Mesendoderm (in vitro differentiated cells): ENCODE results near the gene USP17L17. TPM values are rescaled to one million over a fixed set of nuclear protein-coding genes. Genes with fewer than 3 reads are reported as not detected.
"Not testable (repeated sequence)": the region's sequence is repeated elsewhere in the genome, so short reads cannot be mapped to it uniquely, and the experiment has no call there.

ENCODE experiments used
- DNase-seq: peaks from one replicate; pipeline ENCODE4 v3.0.0; 2013
- H2AK5ac ChIP-seq: 2 replicates; pipeline ENCODE4 v1.6.1; 2013; ENCODE audit warnings: low read length, inconsistent platforms
- H2BK120ac ChIP-seq: 2 replicates; pipeline ENCODE4 v1.6.1; 2013; ENCODE audit warnings: low read depth, mild to moderate bottlenecking, low read length, moderate library complexity, mixed read lengths
- H2BK15ac ChIP-seq: replicated peaks from 2 replicates; pipeline ENCODE4 v1.6.1; 2013; ENCODE audit warnings: low read depth, mild to moderate bottlenecking, moderate library complexity
- H2BK5ac ChIP-seq: 2 replicates; pipeline ENCODE4 v1.6.1; 2013; ENCODE audit warnings: low read length, inconsistent platforms
- H3K18ac ChIP-seq: 2 replicates; pipeline ENCODE4 v1.6.1; 2013; ENCODE audit warnings: mild to moderate bottlenecking, low read length, mixed read lengths
- H3K23ac ChIP-seq: one replicate; pipeline ENCODE4 v1.6.1; 2013; ENCODE audit warnings: low read length
- H3K27ac ChIP-seq: 2 replicates; pipeline ENCODE4 v1.5.1; 2013; ENCODE audit warnings: low read depth, mild to moderate bottlenecking, inconsistent platforms, low read length, moderate library complexity
- H3K27me3 ChIP-seq: 2 replicates; pipeline ENCODE4 v1.6.1; 2013; ENCODE audit warnings: low read length, control low read depth, mild to moderate bottlenecking, inconsistent platforms; ENCODE audit not compliant: insufficient read depth, poor library complexity
- H3K36me3 ChIP-seq: 2 replicates; pipeline ENCODE4 v1.6.1; 2013; ENCODE audit warnings: low read length, inconsistent platforms; ENCODE audit not compliant: control insufficient read depth, insufficient read depth
- H3K4ac ChIP-seq: one replicate; pipeline ENCODE4 v1.6.1; 2013; ENCODE audit warnings: low read depth, mild to moderate bottlenecking, low read length, moderate library complexity
- H3K4me1 ChIP-seq: 2 replicates; pipeline ENCODE4 v1.6.1; 2013; ENCODE audit warnings: low read depth, low read length, inconsistent platforms; ENCODE audit not compliant: control insufficient read depth
- H3K4me2 ChIP-seq: 2 replicates; pipeline ENCODE4 v1.6.1; 2013; ENCODE audit warnings: low read length
- H3K4me3 ChIP-seq: 2 replicates; pipeline ENCODE4 v1.5.1; 2013; ENCODE audit warnings: mild to moderate bottlenecking, low read length
- H3K56ac ChIP-seq: one replicate; pipeline ENCODE4 v1.6.1; 2013; ENCODE audit warnings: low read length
- H3K79me1 ChIP-seq: 2 replicates; pipeline ENCODE4 v1.6.1; 2013; ENCODE audit warnings: low read length, inconsistent platforms
- H3K79me2 ChIP-seq: 2 replicates; pipeline ENCODE4 v1.6.1; 2013; ENCODE audit warnings: mild to moderate bottlenecking, low read length; ENCODE audit not compliant: control insufficient read depth, insufficient read depth
- H3K9ac ChIP-seq: 2 replicates; pipeline ENCODE4 v1.6.1; 2013; ENCODE audit warnings: low read length, inconsistent platforms
- H4K5ac ChIP-seq: one replicate; pipeline ENCODE4 v1.6.1; 2013; ENCODE audit warnings: low read length
- H4K8ac ChIP-seq: one replicate; pipeline ENCODE4 v1.6.1; 2013; ENCODE audit warnings: low read depth, mild to moderate bottlenecking, control low read depth, low read length, moderate library complexity
- WGBS: extraction: QIAGEN DNeasy Blood & Tissue Kit; methylation state at CpG from one replicate; pipeline ENCODE4 v1.1.7; 2013; ENCODE audit warnings: low lambda C conversion rate, missing lambda C conversion rate; ENCODE audit not compliant: insufficient coverage; ENCODE audit errors: extremely low coverage; 5-methylcytosine and 5-hydroxymethylcytosine counted together
- polyA plus RNA-seq, 2 experiments: library from polyadenylated mRNA; stranded (reverse); fragments of 200-250 nt; gene quantifications; one replicate each; pipeline ENCODE4 v1.2.3, GENCODE V29; 2013

Gene USP17L17
- polyA plus RNA-seq (2013, experiment 1 of 2): not detected
- polyA plus RNA-seq (2013, experiment 2 of 2): not detected

GRCh38 chr4:9243579-9243978 lies at the start of gene USP17L17:
USP17L17 (plus strand) TSS chr4:9243879; CDS start chr4:9243879, 0 bp downstream.
- not testable (repeated sequence) for H3K4me1 ChIP-seq, H4K8ac ChIP-seq, H2BK120ac ChIP-seq, H3K4ac ChIP-seq, H3K79me2 ChIP-seq, H3K36me3 ChIP-seq, H3K27ac ChIP-seq, H3K79me1 ChIP-seq, H3K9ac ChIP-seq, H3K56ac ChIP-seq, H3K18ac ChIP-seq, H3K4me2 ChIP-seq, H3K27me3 ChIP-seq, H3K4me3 ChIP-seq, H3K23ac ChIP-seq, H2BK5ac ChIP-seq, H4K5ac ChIP-seq, H2BK15ac ChIP-seq, H2AK5ac ChIP-seq, DNase-seq
- no CpG with 5 or more reads among the region's 14 CpGs for WGBS

GRCh38 chr4:9210357-9210756 lies 33.3 kb upstream of the USP17L17 start, which contains the start of gene USP17L10:
USP17L10 (plus strand) TSS chr4:9210657; CDS start chr4:9210657, 0 bp downstream.
- H3K4me3 ChIP-seq, H2BK5ac ChIP-seq, H3K79me1 ChIP-seq, H3K9ac ChIP-seq, DNase-seq, H2BK15ac ChIP-seq, H4K8ac ChIP-seq, H3K18ac ChIP-seq, H3K27me3 ChIP-seq, H2AK5ac ChIP-seq, H3K4ac ChIP-seq, H3K4me1 ChIP-seq, H3K23ac ChIP-seq, H3K56ac ChIP-seq, H2BK120ac ChIP-seq, H4K5ac ChIP-seq, H3K4me2 ChIP-seq, H3K36me3 ChIP-seq, H3K79me2 ChIP-seq, H3K27ac ChIP-seq: not testable (repeated sequence)
- WGBS: no CpG with 5 or more reads among the region's 13 CpGs

GRCh38 chr4:9214701-9215100 lies 29.0 kb upstream of the USP17L17 start:
- not testable (repeated sequence) for H3K79me2 ChIP-seq, H3K18ac ChIP-seq, H3K27me3 ChIP-seq, H3K9ac ChIP-seq, H3K23ac ChIP-seq, H2AK5ac ChIP-seq, H3K4me2 ChIP-seq, H4K5ac ChIP-seq, H3K79me1 ChIP-seq, H2BK5ac ChIP-seq, H3K36me3 ChIP-seq, DNase-seq, H2BK120ac ChIP-seq, H4K8ac ChIP-seq, H3K56ac ChIP-seq, H3K4me1 ChIP-seq, H3K27ac ChIP-seq, H3K4ac ChIP-seq, H3K4me3 ChIP-seq, H2BK15ac ChIP-seq
- WGBS: no CpG with 5 or more reads among the region's 14 CpGs

- H3K27ac ChIP-seq, H4K8ac ChIP-seq, H3K36me3 ChIP-seq, H3K56ac ChIP-seq, H3K79me1 ChIP-seq, H3K4me2 ChIP-seq, H3K4ac ChIP-seq, DNase-seq, H4K5ac ChIP-seq, H3K9ac ChIP-seq, H3K4me3 ChIP-seq, H3K79me2 ChIP-seq, H3K18ac ChIP-seq, H3K4me1 ChIP-seq, H2BK120ac ChIP-seq, H2AK5ac ChIP-seq, H3K27me3 ChIP-seq, H2BK15ac ChIP-seq, H2BK5ac ChIP-seq, H3K23ac ChIP-seq: not testable (repeated sequence)
- no CpG with 5 or more reads among the region's 14 CpGs for WGBS
Measured at GRCh38 chr4:9215105-9215504, 28.6 kb upstream of the USP17L17 start, which contains the start of gene USP17L11. USP17L11 (plus strand) TSS chr4:9215405; CDS start chr4:9215405, 0 bp downstream.

GRCh38 chr4:9219852-9220251 lies 23.8 kb upstream of the USP17L17 start, which contains the start of gene USP17L12:
USP17L12 (plus strand) TSS chr4:9220152; CDS start chr4:9220152, 0 bp downstream.
- not testable (repeated sequence) for H3K79me2 ChIP-seq, H3K4ac ChIP-seq, H4K5ac ChIP-seq, H3K27ac ChIP-seq, H2BK120ac ChIP-seq, H4K8ac ChIP-seq, H3K27me3 ChIP-seq, H2BK15ac ChIP-seq, H3K4me3 ChIP-seq, H3K79me1 ChIP-seq, H3K36me3 ChIP-seq, H2AK5ac ChIP-seq, H2BK5ac ChIP-seq, H3K9ac ChIP-seq, H3K56ac ChIP-seq, H3K4me1 ChIP-seq, H3K23ac ChIP-seq, H3K18ac ChIP-seq, DNase-seq, H3K4me2 ChIP-seq
- WGBS: no CpG with 5 or more reads among the region's 13 CpGs

GRCh38 chr4:9224596-9224995 lies 19.1 kb upstream of the USP17L17 start, which contains the start of gene USP17L13:
USP17L13 (plus strand) TSS chr4:9224896; CDS start chr4:9224896, 0 bp downstream.
- H2BK5ac ChIP-seq, H3K4me2 ChIP-seq, H3K4me3 ChIP-seq, H3K79me2 ChIP-seq, H3K4ac ChIP-seq, H4K5ac ChIP-seq, H2BK15ac ChIP-seq, H3K4me1 ChIP-seq, H3K27ac ChIP-seq, H4K8ac ChIP-seq, H3K27me3 ChIP-seq, H3K9ac ChIP-seq, H2BK120ac ChIP-seq, DNase-seq, H2AK5ac ChIP-seq, H3K23ac ChIP-seq, H3K56ac ChIP-seq, H3K36me3 ChIP-seq, H3K79me1 ChIP-seq, H3K18ac ChIP-seq: not testable (repeated sequence)
- no CpG with 5 or more reads among the region's 14 CpGs for WGBS
